ENCODE measurements around the gene CLTB. TPM values are rescaled to one million over a fixed set of nuclear protein-coding genes. Genes with fewer than 3 reads are reported as not detected.
A peak's percentile ranks its signal among the peaks of the same experiment; 100 is the strongest.

Gene CLTB
- total and polyA plus RNA-seq, 2 of the 13 experiments (the other 11 are each of a cell fraction or from before 2014, with no cell fraction given), result 23.3 to 33.8 TPM

DNA sequence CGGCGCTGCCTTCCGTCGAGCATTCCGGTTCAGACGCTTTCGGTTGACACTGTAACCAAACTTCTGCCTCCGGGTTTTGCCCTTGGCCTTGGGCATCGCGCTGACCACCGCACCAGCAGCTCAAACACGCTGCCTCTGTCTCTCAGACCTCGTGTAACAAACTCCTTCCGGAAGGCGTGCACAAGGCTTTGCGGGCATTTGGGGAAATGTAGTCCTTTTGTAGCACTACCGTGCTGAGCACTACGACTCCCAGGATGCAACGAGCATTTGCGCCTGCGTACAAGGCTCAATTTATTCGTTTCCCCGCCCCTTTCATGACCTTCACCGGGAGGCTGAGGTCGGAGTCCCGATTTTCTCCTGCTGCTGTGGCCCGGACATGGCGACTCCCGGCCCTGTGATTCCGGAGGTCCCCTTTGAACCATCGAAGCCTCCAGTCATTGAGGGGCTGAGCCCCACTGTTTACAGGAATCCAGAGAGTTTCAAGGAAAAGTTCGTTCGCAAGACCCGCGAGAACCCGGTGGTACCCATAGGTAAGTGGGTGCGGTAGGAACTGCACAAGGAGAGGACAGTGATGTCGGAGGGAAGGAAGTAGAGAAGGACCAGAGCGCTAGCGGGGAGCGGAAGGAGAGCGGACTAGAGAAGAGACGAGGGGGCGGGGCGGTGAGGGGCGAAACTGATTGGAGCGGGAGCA lies 27.8 kb downstream of the CLTB start, which contains the start of the genes HIGD2A and NOP16 (continued):
- TF ChIP-seq, protein P1, sequence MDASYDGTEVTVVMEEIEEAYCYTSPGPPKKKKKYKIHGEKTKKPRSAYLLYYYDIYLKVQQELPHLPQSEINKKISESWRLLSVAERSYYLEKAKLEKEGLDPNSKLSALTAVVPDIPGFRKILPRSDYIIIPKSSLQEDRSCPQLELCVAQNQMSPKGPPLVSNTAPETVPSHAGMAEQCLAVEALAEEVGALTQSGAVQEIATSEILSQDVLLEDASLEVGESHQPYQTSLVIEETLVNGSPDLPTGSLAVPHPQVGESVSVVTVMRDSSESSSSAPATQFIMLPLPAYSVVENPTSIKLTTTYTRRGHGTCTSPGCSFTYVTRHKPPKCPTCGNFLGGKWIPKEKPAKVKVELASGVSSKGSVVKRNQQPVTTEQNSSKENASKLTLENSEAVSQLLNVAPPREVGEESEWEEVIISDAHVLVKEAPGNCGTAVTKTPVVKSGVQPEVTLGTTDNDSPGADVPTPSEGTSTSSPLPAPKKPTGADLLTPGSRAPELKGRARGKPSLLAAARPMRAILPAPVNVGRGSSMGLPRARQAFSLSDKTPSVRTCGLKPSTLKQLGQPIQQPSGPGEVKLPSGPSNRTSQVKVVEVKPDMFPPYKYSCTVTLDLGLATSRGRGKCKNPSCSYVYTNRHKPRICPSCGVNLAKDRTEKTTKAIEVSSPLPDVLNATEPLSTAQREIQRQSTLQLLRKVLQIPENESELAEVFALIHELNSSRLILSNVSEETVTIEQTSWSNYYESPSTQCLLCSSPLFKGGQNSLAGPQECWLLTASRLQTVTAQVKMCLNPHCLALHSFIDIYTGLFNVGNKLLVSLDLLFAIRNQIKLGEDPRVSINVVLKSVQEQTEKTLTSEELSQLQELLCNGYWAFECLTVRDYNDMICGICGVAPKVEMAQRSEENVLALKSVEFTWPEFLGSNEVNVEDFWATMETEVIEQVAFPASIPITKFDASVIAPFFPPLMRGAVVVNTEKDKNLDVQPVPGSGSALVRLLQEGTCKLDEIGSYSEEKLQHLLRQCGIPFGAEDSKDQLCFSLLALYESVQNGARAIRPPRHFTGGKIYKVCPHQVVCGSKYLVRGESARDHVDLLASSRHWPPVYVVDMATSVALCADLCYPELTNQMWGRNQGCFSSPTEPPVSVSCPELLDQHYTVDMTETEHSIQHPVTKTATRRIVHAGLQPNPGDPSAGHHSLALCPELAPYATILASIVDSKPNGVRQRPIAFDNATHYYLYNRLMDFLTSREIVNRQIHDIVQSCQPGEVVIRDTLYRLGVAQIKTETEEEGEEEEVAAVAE (CRISPR knock-in tag; IDR thresholded peaks at IDR 0.05; ENCODE audit: borderline replicate concordance), result peak; percentile 86
- TF ChIP-seq, protein P2, sequence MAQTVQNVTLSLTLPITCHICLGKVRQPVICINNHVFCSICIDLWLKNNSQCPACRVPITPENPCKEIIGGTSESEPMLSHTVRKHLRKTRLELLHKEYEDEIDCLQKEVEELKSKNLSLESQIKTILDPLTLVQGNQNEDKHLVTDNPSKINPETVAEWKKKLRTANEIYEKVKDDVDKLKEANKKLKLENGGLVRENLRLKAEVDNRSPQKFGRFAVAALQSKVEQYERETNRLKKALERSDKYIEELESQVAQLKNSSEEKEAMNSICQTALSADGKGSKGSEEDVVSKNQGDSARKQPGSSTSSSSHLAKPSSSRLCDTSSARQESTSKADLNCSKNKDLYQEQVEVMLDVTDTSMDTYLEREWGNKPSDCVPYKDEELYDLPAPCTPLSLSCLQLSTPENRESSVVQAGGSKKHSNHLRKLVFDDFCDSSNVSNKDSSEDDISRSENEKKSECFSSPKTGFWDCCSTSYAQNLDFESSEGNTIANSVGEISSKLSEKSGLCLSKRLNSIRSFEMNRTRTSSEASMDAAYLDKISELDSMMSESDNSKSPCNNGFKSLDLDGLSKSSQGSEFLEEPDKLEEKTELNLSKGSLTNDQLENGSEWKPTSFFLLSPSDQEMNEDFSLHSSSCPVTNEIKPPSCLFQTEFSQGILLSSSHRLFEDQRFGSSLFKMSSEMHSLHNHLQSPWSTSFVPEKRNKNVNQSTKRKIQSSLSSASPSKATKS (CRISPR knock-in tag; IDR thresholded peaks at IDR 0.05), result 0 out of 2 replicates have a peak, but pooled peaks have one; percentile 19
- TF ChIP-seq BCL6 (CRISPR knock-in tag; IDR thresholded peaks at IDR 0.05) (peak; percentile 37; the same call in 1 of the 2 replicates), ZNF891 (CRISPR knock-in tag; IDR thresholded peaks at IDR 0.05) (peak; percentile 87), KLF16 (CRISPR knock-in tag; IDR thresholded peaks at IDR 0.05) (peak; percentile 52 to 74; a peak in 3 of 4 replicates), ZC3H13 (CRISPR knock-in tag; IDR thresholded peaks at IDR 0.05) (0 out of 2 replicates have a peak, but pooled peaks have one; percentile 3)
- TF ChIP-seq, protein P3, sequence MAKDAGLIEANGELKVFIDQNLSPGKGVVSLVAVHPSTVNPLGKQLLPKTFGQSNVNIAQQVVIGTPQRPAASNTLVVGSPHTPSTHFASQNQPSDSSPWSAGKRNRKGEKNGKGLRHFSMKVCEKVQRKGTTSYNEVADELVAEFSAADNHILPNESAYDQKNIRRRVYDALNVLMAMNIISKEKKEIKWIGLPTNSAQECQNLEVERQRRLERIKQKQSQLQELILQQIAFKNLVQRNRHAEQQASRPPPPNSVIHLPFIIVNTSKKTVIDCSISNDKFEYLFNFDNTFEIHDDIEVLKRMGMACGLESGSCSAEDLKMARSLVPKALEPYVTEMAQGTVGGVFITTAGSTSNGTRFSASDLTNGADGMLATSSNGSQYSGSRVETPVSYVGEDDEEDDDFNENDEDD (CRISPR knock-in tag; IDR thresholded peaks at IDR 0.05; ENCODE audit: borderline replicate concordance), result peak; percentile 92
- TF ChIP-seq, protein P4, sequence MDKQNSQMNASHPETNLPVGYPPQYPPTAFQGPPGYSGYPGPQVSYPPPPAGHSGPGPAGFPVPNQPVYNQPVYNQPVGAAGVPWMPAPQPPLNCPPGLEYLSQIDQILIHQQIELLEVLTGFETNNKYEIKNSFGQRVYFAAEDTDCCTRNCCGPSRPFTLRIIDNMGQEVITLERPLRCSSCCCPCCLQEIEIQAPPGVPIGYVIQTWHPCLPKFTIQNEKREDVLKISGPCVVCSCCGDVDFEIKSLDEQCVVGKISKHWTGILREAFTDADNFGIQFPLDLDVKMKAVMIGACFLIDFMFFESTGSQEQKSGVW (CRISPR knock-in tag; IDR thresholded peaks at IDR 0.05; ENCODE audit: borderline replicate concordance), result no peak
- TF ChIP-seq, protein P5, sequence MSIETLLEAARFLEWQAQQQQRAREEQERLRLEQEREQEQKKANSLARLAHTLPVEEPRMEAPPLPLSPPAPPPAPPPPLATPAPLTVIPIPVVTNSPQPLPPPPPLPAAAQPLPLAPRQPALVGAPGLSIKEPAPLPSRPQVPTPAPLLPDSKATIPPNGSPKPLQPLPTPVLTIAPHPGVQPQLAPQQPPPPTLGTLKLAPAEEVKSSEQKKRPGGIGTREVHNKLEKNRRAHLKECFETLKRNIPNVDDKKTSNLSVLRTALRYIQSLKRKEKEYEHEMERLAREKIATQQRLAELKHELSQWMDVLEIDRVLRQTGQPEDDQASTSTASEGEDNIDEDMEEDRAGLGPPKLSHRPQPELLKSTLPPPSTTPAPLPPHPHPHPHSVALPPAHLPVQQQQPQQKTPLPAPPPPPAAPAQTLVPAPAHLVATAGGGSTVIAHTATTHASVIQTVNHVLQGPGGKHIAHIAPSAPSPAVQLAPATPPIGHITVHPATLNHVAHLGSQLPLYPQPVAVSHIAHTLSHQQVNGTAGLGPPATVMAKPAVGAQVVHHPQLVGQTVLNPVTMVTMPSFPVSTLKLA (IDR thresholded peaks at IDR 0.05), result peak; percentile 87
- TF ChIP-seq, protein P6, sequence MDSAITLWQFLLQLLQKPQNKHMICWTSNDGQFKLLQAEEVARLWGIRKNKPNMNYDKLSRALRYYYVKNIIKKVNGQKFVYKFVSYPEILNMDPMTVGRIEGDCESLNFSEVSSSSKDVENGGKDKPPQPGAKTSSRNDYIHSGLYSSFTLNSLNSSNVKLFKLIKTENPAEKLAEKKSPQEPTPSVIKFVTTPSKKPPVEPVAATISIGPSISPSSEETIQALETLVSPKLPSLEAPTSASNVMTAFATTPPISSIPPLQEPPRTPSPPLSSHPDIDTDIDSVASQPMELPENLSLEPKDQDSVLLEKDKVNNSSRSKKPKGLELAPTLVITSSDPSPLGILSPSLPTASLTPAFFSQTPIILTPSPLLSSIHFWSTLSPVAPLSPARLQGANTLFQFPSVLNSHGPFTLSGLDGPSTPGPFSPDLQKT (CRISPR knock-in tag; IDR thresholded peaks at IDR 0.05; ENCODE audit: borderline replicate concordance), result peak; percentile 40; the same call in 1 of the 2 replicates
- TF ChIP-seq, protein P7, sequence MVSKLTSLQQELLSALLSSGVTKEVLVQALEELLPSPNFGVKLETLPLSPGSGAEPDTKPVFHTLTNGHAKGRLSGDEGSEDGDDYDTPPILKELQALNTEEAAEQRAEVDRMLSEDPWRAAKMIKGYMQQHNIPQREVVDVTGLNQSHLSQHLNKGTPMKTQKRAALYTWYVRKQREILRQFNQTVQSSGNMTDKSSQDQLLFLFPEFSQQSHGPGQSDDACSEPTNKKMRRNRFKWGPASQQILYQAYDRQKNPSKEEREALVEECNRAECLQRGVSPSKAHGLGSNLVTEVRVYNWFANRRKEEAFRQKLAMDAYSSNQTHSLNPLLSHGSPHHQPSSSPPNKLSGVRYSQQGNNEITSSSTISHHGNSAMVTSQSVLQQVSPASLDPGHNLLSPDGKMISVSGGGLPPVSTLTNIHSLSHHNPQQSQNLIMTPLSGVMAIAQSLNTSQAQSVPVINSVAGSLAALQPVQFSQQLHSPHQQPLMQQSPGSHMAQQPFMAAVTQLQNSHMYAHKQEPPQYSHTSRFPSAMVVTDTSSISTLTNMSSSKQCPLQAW (CRISPR knock-in tag; IDR thresholded peaks at IDR 0.05), result peak; percentile 96; the same call in 1 of the 2 replicates
- TF ChIP-seq, protein P8, sequence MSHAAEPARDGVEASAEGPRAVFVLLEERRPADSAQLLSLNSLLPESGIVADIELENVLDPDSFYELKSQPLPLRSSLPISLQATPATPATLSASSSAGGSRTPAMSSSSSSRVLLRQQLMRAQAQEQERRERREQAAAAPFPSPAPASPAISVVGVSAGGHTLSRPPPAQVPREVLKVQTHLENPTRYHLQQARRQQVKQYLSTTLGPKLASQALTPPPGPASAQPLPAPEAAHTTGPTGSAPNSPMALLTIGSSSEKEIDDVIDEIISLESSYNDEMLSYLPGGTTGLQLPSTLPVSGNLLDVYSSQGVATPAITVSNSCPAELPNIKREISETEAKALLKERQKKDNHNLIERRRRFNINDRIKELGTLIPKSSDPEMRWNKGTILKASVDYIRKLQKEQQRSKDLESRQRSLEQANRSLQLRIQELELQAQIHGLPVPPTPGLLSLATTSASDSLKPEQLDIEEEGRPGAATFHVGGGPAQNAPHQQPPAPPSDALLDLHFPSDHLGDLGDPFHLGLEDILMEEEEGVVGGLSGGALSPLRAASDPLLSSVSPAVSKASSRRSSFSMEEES (CRISPR knock-in tag; IDR thresholded peaks at IDR 0.05), result peak; percentile 50

All from HepG2 (cell line).